OCI-LY7 (cell line): ENCODE results near the gene RRP9.

Experiments used
- EZH2phosphoT487 ChIP-seq: fragments of 200-600 bp; sonication (generic); IDR thresholded peaks from 2 replicates; pipeline ENCODE4 v1.6.1; 2018; ENCODE audit warnings: low read depth, borderline replicate concordance, mild to moderate bottlenecking, mixed run types, antibody characterized with exemption, low read length, moderate library complexity, mixed read lengths
- TF ChIP-seq, protein P1 (sequence below): fragments of 200-600 bp; sonication (generic); conservative IDR thresholded peaks from 2 replicates; pipeline ENCODE4 v1.5.1; 2014; ENCODE audit warnings: mild to moderate bottlenecking, antibody characterized with exemption, low read length, moderate library complexity, mixed read lengths

DNA sequence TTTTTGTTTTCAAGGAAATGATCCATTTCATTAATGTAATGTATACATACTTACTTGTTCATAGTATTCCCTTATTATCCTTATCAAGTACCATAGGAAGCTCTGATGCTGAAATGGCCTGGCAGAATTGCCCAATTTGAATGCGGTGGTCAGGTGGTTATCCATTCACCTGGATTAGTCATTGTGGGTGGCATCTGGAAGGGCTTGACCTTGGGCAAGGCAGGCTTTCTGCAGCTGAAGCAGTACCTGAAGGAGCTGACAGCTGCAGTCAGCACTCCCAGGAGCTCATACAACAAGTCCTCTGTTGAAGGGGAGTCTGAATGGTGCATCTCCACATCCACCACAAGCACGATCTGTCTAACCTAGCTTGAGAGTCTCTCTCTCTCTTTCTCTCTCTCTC lies 54.1 kb downstream of the RRP9 start:
- TF ChIP-seq, protein P1, sequence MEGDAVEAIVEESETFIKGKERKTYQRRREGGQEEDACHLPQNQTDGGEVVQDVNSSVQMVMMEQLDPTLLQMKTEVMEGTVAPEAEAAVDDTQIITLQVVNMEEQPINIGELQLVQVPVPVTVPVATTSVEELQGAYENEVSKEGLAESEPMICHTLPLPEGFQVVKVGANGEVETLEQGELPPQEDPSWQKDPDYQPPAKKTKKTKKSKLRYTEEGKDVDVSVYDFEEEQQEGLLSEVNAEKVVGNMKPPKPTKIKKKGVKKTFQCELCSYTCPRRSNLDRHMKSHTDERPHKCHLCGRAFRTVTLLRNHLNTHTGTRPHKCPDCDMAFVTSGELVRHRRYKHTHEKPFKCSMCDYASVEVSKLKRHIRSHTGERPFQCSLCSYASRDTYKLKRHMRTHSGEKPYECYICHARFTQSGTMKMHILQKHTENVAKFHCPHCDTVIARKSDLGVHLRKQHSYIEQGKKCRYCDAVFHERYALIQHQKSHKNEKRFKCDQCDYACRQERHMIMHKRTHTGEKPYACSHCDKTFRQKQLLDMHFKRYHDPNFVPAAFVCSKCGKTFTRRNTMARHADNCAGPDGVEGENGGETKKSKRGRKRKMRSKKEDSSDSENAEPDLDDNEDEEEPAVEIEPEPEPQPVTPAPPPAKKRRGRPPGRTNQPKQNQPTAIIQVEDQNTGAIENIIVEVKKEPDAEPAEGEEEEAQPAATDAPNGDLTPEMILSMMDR: no peak
- no peak for TF ChIP-seq EZH2phosphoT487
